GM18868 (cell line): ENCODE data around the gene PYDC1.
A peak's percentile ranks its signal among the peaks of the same experiment; 100 is the strongest.
"Not testable (repeated sequence)": the region's sequence is repeated elsewhere in the genome, so short reads cannot be mapped to it uniquely, and the experiment has no call there.

ENCODE experiments used
- ATAC-seq: cut with Tn5 transposase; IDR thresholded peaks from one replicate; pipeline ENCODE4 v1.9.1; 2021; ENCODE audit warnings: mild to moderate bottlenecking, moderate library complexity; ENCODE audit not compliant: unreplicated experiment

Gene PYDC1

DNA sequence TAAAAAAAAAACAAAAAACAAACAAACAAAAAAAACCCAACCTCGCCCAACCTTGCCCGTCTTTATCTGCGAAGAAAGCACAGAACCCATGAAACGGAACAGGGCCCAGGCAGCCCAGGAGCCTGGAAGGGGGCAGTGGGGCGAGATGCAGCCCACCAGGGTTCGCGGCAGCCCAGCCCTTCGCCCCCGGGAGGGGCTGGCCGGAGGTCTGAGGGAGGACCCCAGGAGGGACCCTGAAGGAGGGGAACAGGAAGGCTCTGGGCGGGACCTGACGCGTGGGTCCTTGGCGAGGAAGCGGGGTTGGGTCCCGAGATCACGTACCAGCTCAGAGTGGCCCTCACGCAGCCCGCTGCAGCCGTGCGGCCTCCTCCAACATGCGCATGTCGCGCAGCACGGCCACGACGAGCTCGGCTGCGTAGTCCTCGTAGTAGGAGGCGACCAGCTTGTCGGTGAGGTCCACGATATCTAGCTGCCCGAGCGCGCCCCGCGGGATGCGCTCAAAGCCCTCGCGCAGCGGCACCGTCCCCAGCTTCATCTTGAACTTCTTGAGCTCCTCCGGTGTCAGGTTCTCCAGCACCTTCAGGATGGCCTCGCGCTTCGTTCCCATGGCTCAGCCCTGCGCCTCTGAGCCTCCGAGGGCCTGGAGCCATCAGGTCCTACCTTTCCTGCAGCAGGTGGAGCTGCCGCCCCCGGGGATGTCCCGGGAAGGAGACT is at the start of gene PYDC1:
Gene PYDC1 (minus strand): TSS at position 714 of the 714 bp plus-strand sequence. CDS start 107 bp downstream, at position 607.
- no peak for ATAC-seq

DNA sequence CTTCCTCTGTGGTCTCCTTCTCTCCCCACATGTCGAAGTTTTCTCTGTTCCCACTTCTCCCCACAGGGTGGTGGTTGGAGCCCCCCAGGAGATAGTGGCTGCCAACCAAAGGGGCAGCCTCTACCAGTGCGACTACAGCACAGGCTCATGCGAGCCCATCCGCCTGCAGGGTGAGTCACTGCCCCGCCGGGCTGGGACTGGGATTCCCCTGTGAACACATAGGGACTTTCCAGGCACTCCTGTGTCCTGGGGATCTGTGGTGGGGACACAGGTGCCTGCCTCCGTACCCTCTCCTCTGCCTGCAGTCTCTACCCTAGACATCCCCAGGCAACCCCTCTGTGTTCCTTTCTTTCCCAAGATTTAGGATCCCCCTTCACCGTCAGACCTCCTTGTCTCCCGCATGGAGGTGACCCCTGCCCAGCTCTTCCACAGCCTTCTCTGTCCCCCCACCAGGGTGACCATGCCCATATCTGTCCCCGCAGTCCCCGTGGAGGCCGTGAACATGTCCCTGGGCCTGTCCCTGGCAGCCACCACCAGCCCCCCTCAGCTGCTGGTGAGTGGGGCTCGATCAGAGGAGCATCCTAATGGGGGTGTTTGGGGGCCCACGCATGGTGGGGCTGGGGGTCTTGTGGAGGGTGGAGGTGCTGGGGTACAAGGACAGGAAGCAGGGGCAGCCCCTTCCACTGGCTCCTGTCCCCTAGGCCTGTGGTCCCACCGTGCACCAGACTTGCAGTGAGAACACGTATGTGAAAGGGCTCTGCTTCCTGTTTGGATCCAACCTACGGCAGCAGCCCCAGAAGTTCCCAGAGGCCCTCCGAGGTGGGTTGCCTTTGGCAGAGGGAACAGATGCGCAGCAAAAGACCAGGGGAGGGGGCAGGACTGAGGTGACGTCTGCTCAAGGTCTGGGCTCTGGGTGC is 48.7 kb upstream of the PYDC1 start:
- peak; percentile 90 for ATAC-seq

DNA sequence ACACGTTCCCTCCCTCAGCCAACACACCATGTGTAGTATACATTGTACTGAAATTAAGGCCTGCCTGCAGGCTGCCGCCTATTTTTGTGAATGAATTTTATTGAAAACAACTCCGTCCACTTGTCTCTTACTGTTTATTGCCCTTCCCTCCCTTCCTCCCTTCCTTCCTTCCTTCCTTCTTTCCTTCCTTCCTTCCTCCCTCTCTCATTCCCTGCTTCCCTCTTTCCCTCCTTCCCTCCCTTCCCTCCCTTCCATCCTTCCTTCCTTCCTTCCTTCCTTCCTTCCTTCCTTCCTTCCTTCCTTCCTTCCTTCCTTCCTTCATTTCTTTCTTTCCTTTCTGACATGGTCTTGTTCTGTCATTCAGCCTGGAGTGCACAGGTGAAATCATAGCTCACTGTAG is 45.1 kb upstream of the PYDC1 start:
- ATAC-seq, result no peak

DNA sequence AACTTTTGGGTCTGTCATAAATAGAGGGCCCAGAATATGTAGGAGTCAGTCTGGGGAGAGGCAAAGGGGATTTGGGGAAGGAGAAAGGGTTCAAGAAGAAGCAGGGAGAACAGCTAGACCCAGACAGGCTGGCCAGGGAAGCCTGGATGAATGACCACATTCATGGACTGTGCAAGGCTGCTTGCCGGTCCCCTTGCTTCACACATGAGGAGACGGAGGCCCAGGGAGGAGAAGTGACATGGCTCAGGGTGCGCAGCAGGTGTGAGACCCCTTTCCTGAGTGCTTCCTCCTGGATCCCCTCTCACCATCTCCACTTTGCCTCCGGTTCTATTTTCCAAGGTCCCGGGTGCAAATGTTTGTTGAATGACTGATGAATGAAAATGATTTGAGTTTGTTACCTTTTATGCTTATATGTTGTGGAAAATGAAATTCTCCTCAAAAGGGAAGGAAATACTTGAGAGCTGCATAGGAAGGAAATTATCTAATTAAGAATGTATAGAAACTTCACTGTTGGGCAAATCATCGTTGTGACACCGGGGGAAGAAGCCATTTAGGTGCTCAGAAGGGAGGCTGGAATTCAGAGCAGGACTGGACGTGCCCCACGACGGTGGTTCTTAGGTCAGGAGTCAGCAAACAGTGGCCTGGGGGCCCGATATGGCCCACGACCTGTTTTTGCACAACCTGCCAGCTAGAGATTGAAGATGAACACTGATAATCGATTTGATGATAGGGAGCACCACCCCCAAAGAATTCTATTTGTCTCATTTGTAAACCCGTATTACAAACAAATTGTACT is 43.4 kb upstream of the PYDC1 start:
- no peak for ATAC-seq

DNA sequence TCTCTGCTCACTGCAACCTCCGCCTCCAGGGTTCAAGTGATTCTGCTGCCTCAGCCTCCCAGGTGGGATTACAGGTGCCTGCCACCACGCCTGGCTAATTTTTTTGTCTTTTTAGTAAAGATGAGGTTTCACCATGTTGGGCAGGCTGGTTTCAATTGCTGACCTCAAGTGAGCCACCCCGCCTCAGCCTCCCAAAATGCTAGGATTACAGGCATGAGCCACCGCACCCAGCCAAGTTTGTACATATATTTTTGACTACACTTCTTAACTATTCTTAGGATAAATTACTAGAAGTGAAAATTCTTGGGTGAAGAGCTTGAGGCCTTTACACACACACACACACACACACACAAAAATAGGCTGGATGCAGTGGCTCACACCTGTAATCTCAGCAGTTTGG is 41.4 kb upstream of the PYDC1 start:
- ATAC-seq, result no peak

DNA sequence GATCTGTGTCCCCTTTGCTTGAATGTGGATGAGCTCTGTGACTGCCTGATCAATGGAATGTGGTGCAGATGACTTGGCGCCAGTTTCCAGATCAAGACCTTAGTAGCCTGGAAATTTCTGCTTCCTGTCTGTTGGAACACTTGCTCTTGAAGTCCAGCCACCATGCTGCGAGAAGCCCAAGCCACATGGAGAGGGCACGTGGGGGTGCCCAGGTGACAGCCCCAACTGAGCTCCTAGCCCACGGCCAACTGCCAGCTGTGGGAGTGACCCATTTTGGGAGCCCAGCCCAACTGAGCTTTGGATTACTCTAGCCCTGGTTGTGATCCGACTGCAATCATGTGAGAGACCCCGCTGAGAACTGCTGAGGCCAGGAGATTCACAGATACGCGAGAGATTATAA is 39.5 kb upstream of the PYDC1 start:
- ATAC-seq, result no peak

DNA sequence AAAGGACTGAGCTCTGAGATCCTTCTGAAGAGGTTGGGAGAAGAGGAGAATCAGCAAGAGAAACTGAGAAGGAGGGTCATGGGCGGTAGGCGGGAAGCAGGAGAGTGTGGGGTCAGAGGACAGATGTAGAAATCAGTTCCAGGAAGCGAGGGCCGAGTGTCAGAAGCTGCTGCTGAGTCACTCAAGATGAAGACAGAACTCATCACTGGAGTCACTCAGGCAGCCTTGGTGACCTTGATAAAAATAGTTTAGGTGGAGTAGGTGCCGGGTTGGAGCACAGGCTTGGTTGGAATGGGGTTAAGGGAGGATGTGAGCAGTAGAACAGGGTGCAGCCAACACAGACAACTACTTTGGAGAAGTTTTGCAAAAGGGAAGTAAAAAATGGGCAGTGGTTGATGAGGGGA is 36.7 kb upstream of the PYDC1 start:
- ATAC-seq, result no peak

DNA sequence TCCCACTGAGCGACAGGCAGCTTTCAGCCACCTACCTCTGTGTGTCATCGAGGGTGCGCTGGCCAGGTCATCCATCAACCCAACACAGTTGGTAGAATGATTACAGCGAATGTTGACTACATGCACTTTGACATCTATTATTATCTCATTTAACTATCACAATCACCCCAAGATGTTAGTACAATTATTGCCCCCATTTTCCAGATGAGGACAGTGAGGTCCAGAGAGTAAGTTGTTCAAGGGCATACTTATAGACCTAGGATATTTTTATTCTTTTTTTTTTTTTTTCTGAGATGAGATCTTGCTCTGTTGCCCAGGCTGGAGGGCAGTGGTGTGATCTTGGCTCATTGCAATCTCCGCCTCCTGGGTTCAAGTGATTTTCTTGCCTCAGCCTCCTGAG is 34.5 kb upstream of the PYDC1 start:
- ATAC-seq, result no peak

DNA sequence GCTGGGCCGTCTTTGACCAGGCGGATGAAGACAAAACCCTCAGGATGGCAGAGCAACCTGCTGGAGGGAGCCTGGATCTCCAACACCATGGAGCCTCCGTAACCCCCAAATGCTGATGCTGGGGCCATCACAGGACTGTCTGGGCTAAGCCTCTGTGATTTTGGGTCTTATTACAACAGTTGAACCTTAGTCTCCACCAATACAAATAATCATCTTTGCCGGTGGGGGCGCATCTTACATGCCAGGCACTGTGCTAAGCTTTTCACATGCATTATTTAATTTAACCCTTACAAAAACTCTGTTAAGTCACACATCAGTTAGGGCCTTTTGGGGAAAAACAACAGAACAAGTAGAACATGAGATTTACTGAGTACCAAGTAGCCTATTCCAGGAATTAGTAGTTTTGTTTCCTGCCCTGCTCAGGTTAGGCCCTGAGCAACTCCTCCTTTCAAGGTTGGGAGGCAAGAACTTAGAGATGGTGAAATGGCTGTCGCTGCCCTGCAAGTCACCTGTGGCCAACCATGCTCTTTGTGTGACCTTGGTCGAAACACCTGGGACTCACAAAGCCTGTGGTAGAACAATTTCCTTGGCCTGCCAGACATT is 33.9 kb upstream of the PYDC1 start:
- ATAC-seq, result no peak

DNA sequence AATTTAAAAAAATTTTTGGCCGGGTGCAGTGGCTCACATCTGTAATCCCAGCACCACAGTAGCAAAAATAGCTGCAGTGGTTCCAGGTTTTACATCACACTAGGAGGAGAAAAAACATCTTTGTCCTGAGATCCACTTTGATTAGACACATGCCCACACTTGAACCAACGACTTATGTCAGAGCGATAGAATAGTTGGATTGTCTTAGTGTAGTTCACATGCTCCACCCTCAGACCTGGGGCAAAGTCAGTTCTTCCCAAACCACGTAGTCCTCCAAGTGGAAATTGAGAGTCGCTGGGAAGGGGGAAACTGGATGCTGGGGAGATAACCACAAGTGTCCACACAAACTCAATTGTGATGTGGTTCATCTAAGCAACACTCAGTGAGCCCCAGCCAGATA is 31.4 kb upstream of the PYDC1 start:
- ATAC-seq, result no peak

DNA sequence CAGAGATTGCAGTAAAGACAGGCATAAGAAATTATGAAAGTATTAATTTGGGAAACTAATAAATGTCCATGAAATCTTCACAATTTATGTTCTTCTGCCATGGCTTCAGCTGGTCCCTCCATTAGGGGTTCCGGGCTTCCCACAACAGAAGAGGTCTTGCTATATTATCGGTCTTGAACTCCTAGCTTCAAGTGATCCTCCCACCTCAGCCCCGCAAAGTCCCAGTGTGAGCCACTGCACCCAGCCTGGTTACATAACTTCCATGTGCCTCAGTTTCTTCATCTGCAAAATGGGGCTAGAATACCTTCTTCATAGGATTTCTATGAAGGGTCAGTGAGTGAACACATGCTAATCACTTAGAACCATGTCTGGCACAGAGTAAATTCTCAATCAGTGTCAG is 29.4 kb upstream of the PYDC1 start:
- no peak for ATAC-seq

DNA sequence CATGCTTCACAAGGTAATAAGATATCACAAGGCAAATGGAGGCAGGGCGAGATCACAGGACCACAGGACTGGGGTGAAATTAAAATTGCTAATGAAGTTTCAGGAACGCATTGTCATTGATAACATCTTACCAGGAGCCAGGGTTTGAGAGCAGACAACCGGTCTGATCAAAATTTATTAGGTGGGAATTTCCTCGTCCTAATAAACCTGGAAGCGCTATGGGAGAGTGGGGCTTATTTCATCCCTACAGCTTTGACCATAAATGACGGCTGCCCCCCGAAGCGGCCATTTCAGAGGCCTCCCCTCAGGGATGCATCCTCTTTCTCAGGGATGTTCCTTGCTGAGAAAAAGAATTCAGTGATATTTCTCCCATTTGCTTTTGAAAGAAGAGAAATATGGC is 28.7 kb upstream of the PYDC1 start:
- not testable (repeated sequence) for ATAC-seq

DNA sequence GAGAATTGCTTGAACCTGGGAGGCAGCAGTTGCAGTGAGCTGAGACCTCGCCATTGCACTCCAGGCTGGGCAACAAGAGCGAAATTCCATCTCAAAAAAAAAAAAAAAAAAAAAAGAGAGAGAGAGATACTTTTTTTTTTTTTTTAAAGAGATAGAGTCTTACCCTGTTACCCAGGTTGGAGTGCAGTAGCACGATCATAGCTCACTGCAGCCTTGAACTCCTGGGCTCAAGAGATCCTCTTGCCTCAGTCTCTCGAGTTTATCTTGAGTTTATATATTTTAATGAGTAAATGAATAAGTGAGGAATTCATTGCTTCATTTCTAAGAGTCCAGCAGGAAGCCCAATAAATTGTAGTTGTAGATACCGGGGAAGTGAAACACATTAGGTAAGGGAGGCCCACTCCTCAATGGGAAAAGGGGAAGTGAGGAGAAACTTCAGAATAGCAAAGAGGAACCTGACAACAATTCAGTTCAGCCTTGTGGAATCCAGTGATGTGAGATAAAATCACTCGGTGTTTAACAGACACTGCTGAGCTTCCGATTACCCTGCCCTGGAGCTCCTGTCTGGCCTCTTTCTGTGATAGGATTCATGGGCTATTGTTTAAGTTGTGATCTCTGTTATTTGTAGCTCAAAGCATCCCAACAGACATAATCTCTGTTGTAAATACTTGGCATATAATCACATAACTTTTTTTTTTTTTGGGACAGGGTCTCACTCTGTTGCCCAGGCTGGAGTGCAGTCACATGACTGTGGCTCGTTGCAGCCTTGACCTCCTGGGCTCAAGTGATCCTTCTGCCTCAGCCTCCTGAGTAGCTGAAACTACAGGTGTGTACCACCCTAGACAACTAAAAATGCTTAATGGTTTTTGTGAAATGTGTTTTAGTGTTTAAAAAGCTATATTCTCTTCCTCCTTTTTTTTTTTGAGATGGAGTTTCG is 27.1 kb upstream of the PYDC1 start:
- ATAC-seq, result peak; percentile 72

DNA sequence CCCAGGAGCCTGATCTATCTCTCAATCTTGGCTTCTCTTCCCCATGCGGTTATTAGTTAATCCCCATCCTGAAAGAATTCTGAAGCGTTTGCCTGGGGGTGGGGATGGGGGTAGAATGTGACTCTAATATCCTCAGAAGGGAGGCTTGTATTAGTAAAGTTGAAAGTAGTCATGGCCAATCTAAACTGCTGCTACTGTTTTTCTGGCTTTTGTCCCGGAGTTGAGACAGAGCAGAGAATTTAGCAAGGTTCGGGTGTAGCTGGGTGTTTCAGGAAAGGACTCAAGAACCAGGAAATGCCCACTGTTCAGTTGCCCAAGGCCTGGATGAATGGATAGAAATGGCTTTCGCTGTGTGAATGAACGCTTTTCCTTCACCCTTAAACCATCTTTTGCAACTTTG is 25.3 kb upstream of the PYDC1 start:
- no peak for ATAC-seq

DNA sequence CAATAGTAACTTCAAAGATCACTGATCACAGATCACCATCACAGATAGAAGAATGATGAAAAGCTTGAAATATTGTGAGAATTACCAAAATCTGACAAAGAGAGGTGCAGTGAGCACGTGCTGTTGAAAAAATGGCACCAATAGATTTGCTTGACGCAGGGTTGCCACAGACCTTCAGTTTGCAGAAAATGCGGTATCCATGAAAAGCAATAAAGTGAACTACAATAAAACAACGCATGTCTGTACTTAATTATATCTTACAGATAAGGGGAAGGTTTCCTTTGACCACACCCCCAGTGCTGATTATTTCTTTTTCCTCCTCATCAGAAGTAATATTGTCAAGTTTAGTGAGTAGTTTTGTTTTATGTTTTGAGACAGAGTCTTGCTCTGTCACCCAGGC is 21.1 kb upstream of the PYDC1 start:
- no peak for ATAC-seq

DNA sequence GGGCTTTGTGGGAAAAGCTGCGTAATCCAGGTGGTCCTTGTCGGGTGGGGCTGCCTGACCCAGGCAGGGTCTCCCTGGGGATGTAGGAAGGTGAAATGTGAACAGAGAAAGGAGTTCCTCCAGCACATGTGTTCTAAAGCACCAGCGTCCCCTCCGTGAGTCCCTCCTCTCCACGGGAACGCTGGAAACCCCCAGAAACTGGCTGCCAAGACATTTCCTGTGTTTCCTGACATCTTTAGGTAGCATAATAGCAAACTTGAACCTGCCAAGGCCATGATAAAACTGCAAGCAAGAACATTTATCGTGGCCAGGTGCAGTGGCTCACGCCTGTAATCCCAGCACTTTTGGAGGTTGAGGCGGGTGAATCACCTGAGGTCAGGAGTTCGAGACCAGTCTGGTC is 12.6 kb upstream of the PYDC1 start:
- no peak for ATAC-seq

DNA sequence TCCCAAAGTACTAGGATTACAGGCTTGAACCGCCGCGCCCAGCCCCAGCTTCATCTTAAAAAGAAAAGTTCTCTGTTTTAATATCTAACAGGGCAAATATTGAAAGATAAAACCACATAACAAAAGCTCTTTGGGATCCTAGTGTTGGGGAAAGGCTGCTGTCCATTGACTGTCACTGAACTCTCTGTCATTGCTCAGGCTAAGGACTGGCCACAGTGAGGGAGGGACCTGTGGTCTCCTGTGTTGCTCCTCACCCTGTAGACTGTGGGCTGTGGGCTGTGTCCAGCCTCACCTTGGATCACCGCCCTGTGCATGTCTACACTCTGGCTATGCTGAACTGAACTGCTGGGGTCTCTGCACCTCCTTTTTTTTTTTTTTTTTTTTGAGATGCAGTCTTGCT is 11.3 kb upstream of the PYDC1 start:
- ATAC-seq, result no peak

DNA sequence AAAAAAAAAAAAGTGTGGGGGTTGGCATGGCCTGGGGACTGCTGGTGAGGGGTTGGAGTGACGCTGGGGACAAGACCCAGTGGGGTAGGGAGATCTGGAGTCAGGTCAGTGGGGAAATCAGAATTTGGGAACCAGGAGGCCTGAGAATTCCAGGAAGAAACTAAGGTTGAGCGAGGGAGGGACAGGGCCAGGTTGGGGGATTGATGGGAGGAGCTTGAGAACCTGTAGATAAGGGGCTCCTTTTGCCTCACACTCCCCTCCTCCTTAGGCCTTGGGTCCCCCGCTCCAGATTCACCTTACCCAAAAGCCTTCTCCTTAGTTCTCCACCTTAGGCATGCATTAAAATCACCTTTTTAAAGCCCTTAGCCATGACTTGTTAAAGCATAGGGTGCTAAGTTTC is 8.3 kb upstream of the PYDC1 start:
- ATAC-seq, result no peak

DNA sequence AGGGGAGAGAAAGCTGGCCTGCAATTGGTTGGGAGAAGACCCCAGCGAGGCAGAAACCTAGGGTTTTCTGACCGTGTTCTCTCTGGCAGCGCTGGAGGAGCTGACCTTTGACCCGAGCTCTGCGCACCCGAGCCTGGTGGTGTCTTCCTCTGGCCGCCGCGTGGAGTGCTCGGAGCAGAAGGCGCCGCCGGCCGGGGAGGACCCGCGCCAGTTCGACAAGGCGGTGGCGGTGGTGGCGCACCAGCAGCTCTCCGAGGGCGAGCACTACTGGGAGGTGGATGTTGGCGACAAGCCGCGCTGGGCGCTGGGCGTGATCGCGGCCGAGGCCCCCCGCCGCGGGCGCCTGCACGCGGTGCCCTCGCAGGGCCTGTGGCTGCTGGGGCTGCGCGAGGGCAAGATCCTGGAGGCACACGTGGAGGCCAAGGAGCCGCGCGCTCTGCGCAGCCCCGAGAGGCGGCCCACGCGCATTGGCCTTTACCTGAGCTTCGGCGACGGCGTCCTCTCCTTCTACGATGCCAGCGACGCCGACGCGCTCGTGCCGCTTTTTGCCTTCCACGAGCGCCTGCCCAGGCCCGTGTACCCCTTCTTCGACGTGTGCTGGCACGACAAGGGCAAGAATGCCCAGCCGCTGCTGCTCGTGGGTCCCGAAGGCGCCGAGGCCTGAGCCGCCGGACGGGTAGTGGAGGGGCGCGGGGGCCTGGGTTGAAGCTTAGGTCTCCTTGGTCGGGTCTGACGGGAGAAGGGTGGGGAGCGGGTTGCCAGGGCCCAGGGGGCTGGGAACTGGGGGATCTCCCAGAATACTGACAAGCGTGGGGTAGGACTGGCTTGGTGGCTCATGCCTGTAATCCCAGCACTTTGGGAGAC is 7.4 kb upstream of the PYDC1 start:
- ATAC-seq, result no peak
